Smooth muscle cell of the umbilical artery (primary cell): ENCODE data around the gene EIF2A. TPM values are rescaled to one million over a fixed set of nuclear protein-coding genes. Genes with fewer than 3 reads are reported as not detected.

Experiments
- total RNA-seq: library from RNA; depleted of rRNA; stranded (reverse); fragments of >200 nt; gene quantifications from 2 replicates; pipeline ENCODE4 v1.2.3, GENCODE V29; 2014

EIF2A gene
- 188 and 205 TPM in 2 replicates for total RNA-seq

GRCh38 chr3:150546226-150547044 lies at the start of gene EIF2A, which contains the start of gene SERP1:
TSS of gene EIF2A (plus strand) at chr3:150546787. CDS start at chr3:150546803, 16 bp downstream.
TSS of gene SERP1 (minus strand) at chr3:150546496. CDS start at chr3:150546135, 361 bp downstream.

GRCh38 chr3:150603153-150603979 lies 56.8 kb downstream of the EIF2A start, which contains the start of gene SELENOT:
TSS of gene SELENOT (plus strand) at chr3:150603321. CDS start at chr3:150603363, 42 bp downstream.

Other genes with a start within 250 kb of the EIF2A start
- 9.5 and 18.0 TPM in 2 replicates for gene TSC22D2, start 138.5 kb upstream of the EIF2A start, total RNA-seq
- gene SERP1, start 291 bp upstream of the EIF2A start, total RNA-seq, result 214 and 229 TPM in 2 replicates
- 200 and 238 TPM in 2 replicates for gene SELENOT, start 56.5 kb downstream of the EIF2A start, total RNA-seq
- not detected in 2 replicates for gene ERICH6, start 157.1 kb downstream of the EIF2A start, total RNA-seq
- 31.2 and 40.9 TPM in 2 replicates for gene SIAH2, start 216.4 kb downstream of the EIF2A start, total RNA-seq